ENCODE measurements around the gene SCRN2.

GRCh38 chr17:47797797-47798196 is 43.3 kb downstream of the SCRN2 start:
- TF ChIP-seq, protein P1, sequence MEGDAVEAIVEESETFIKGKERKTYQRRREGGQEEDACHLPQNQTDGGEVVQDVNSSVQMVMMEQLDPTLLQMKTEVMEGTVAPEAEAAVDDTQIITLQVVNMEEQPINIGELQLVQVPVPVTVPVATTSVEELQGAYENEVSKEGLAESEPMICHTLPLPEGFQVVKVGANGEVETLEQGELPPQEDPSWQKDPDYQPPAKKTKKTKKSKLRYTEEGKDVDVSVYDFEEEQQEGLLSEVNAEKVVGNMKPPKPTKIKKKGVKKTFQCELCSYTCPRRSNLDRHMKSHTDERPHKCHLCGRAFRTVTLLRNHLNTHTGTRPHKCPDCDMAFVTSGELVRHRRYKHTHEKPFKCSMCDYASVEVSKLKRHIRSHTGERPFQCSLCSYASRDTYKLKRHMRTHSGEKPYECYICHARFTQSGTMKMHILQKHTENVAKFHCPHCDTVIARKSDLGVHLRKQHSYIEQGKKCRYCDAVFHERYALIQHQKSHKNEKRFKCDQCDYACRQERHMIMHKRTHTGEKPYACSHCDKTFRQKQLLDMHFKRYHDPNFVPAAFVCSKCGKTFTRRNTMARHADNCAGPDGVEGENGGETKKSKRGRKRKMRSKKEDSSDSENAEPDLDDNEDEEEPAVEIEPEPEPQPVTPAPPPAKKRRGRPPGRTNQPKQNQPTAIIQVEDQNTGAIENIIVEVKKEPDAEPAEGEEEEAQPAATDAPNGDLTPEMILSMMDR (IDR thresholded peaks at IDR 0.05) = no peak
- no peak for TF ChIP-seq ZFX (IDR thresholded peaks at IDR 0.05; ENCODE audit: borderline replicate concordance)

Data from 22Rv1 (cell line).